Posterior cingulate gyrus (tissue), 11 donors: ENCODE results near the gene LRP1B.

Source experiments
- DNase-seq, 10 donors: peaks; one replicate each; pipeline versions ENCODE4 v3.0.0 to v3.0.0-alpha.2; 2020 to 2021; ENCODE audit warnings: mixed read lengths in 3 of 10
- intact Hi-C: fragments of 100-400 bp; cut with DNase I; formaldehyde crosslinking; loops from one replicate; pipeline ENCODE4 v1.15.1; 2023

Gene LRP1B

GRCh38 chr2:141959941-141960340, 170.9 kb downstream of the LRP1B start:
- intact Hi-C loops: no loop called here
- DNase-seq: no peak

GRCh38 chr2:141959016-141959415, 171.8 kb downstream of the LRP1B start:
- intact Hi-C loops: no loop called here
- DNase-seq: no peak

- intact Hi-C loops: no loop called here
- DNase-seq: no peak
Measured at GRCh38 chr2:141957827-141958450, 172.9 kb downstream of the LRP1B start.

- intact Hi-C loops: no loop called here
- no peak for DNase-seq
Measured at GRCh38 chr2:141957321-141957720, 173.5 kb downstream of the LRP1B start.

- no peak for DNase-seq
Measured at GRCh38 chr2:141947396-141948114, 183.3 kb downstream of the LRP1B start.

GRCh38 chr2:141946016-141946415, 184.8 kb downstream of the LRP1B start:
- DNase-seq: no peak
- intact Hi-C loops: no loop called here

More at GRCh38 chr2:141947396-141948114, 183.3 kb downstream of the LRP1B start:
- intact Hi-C loops: no loop called here

- intact Hi-C loops: no loop called here
- DNase-seq: no peak
Measured at GRCh38 chr2:141943918-141944317, 186.9 kb downstream of the LRP1B start.

GRCh38 chr2:141942006-141942789, 188.6 kb downstream of the LRP1B start:
- DNase-seq: no peak
- intact Hi-C loops: no loop called here

- intact Hi-C loops: no loop called here
- peak in 1 of 10 donors; percentile 47 for DNase-seq
Measured at GRCh38 chr2:141941210-141941714, 189.6 kb downstream of the LRP1B start.

- no peak for DNase-seq
- intact Hi-C loops: no loop called here
Measured at GRCh38 chr2:141940709-141941108, 190.1 kb downstream of the LRP1B start.

- intact Hi-C loops: no loop called here
- DNase-seq: no peak
Measured at GRCh38 chr2:141933226-141933625, 197.6 kb downstream of the LRP1B start.

- intact Hi-C loops: no loop called here
- no peak for DNase-seq
Measured at GRCh38 chr2:141932261-141932660, 198.6 kb downstream of the LRP1B start.

- intact Hi-C loops: no loop called here
- no peak for DNase-seq
Measured at GRCh38 chr2:141931797-141932196, 199.0 kb downstream of the LRP1B start.

- intact Hi-C loops: no loop called here
- no peak for DNase-seq
Measured at GRCh38 chr2:141930803-141931202, 200.0 kb downstream of the LRP1B start.

- no peak for DNase-seq
- intact Hi-C loops: no loop called here
Measured at GRCh38 chr2:141929331-141930252, 201.2 kb downstream of the LRP1B start.

- DNase-seq: no peak
Measured at GRCh38 chr2:141928476-141928875, 202.3 kb downstream of the LRP1B start.

GRCh38 chr2:141927536-141927935, 203.3 kb downstream of the LRP1B start:
- intact Hi-C loops: no loop called here
- no peak for DNase-seq

More at GRCh38 chr2:141928476-141928875, 202.3 kb downstream of the LRP1B start:
- intact Hi-C loops: no loop called here

GRCh38 chr2:141925511-141925910, 205.3 kb downstream of the LRP1B start:
- intact Hi-C loops: no loop called here
- DNase-seq: no peak

- intact Hi-C loops: no loop called here
- DNase-seq: no peak
Measured at GRCh38 chr2:141923657-141924056, 207.2 kb downstream of the LRP1B start.

GRCh38 chr2:141911485-141912066, 219.2 kb downstream of the LRP1B start:
- intact Hi-C loops: no loop called here
- DNase-seq: peak in 1 of 10 donors; percentile 13
